GM19395 (cell line): Measurements from ENCODE around the gene DNASE2.
"Not testable (repeated sequence)": the region's sequence is repeated elsewhere in the genome, so short reads cannot be mapped to it uniquely, and the experiment has no call there.

ENCODE experiments used
- ATAC-seq: cut with Tn5 transposase; IDR thresholded peaks from one replicate; pipeline ENCODE4 v1.9.1; 2021; ENCODE audit warnings: mild to moderate bottlenecking, moderate library complexity; ENCODE audit not compliant: unreplicated experiment

Gene DNASE2

DNA sequence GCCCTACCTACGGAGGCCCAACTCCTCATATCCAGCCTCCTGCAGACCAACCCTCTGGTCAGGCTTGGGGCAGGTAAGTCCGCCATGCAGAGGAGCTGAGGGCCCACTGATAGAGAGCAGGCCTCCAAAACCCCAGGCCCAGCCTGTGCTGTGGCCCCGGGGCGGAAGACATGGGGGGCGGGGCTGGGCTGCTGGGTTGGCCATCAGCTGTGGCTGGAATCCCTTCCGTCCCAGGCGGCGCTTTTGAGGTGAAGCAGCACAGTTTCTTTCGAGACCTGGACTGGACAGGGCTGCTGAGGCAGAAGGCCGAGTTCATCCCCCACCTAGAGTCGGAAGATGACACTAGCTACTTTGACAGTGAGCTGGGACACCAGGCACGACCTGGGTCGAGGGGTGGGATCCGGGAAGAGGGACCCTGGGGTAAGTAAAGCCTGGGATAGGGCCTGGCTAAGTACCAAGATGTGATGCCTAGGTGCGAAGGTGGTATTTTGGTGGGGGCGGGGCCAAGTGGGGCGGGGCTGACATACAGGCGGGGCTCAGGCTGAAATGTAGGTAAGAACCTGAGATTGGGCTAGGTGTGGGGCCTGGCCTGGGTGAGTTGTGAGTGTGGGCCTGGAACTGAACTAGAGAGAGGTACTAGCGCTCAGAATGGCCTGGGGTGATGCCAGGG lies 15.4 kb downstream of the DNASE2 start:
- no peak for ATAC-seq

DNA sequence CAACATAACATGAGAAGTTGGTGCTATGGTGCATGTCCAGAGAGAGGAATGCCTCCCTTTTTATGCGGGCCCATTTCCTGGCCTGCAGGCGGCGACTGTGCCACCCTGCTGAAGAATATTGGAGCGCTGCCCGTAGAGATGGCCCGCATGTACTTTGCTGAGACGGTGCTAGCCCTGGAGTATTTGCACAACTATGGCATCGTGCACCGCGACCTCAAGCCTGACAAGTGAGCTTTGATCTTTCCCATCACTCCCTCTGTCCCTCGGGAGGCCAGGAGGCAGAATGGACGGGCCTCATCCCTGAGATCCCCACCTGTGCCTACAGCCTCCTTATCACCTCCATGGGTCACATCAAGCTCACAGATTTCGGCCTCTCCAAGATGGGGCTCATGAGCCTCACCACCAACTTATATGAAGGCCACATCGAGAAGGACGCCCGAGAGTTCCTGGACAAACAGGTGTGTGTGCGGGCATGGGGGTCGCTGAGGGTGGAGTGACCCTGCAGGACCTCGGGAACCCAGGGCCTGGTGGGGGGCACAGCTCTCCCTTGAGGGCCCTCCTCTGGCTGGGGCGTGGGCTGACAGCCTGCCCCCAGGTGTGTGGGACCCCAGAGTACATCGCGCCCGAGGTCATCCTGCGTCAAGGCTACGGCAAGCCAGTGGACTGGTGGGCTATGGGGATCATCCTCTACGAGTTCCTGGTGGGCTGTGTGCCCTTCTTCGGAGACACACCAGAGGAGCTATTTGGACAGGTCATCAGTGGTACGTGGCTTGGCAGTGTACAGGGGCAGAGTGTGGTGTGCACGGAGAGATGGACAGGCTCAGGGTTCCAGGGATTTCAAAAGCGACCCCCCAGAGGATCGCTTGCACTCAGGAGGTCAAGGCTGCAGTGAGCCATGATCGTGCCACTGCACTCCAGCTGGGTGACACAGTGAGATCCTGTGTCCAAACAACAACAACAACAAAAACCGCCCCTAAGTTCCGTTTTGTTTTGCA lies 16.2 kb downstream of the DNASE2 start:
- ATAC-seq, result no peak

DNA sequence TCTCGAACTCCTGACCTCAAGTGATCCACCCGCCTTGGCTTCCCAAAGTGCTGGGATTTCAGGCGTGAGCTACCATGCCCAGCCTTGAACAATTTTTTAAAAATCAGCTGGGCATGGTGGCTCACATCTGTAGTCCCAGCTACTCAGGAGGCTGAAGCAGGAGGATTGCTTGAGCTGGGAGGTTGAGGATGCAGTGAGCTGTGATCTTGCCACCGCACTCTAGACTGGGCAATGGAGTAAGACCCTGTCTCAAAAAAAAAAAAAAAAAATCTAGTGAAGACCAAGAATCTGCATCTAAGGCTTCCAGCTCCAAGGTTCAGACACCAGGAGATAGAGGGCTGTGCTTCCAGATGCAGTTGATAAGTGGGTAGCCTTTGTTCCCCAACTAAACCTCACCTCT lies 17.1 kb downstream of the DNASE2 start:
- no peak for ATAC-seq

DNA sequence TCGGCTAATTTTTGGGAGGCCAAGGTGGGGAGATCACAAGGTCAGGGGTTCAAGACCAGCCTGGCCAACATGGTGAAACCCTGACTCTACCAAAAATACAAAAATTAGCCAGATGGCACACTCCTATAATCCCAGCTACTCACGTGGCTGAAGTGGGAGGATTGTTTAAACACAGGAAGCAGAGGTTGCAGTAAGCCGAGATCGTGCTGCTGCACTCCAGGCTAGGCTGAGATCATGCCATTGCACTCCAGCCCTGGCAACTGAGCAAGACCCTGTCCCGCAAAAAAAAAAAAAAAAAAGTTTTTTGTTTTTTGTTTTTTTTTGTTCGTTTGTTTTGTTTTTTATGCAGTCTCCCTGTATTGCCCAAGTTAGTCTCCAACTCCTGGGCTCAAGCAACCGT lies 21.7 kb downstream of the DNASE2 start:
- ATAC-seq, result no peak

DNA sequence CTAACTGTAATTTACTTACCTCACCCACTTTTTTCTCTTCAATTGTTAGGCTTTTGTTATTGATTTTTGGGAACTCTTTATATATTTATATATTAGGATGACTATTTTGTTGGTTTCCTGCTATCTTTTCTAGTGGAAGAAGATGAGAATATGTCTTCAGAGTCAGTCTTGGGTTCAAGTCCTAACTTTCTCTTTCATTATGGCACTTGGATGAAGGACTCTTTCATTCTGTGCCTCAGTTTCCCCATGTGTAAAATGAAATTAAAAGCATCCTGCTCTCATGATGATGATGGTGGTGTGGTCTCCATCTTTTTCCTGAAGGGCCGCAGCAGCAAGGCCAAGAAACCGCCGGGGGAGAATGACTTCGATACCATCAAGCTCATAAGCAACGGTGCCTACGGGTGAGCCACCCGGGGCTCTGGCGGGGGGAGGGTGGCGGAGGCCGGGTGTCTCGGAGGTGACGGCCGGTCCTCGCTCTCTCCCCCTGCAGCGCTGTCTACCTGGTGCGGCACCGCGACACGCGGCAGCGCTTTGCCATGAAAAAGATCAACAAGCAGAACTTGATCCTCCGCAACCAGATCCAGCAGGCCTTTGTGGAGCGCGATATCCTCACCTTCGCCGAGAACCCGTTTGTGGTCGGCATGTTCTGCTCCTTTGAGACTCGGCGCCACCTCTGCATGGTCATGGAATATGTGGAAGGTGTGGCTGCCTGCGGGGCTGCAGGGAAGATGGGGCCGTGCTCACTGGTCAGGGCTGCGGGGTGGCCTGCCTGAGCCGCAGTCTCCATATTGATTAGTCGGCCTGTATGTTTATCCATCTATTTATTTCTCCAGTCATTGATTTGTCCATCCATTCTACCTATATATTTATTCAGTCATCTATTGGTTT lies 23.0 kb downstream of the DNASE2 start:
- ATAC-seq, result no peak

DNA sequence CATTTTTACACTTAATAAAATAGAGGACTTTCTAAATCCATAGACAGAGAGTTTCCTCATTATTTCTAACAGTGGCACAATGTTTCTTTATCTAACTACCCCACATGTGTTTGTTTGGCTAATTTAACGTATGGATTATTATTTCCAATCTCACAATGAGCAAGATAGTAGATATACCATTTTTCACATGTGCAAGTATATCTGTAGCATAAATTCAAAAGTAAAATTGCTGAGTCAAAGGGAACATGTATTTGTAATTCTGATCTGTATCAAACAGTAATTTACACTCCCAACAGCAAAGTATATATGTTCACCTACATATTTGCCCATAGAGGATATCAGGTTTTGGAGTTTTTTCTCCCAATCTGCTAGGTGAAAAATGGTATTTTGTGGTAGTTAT lies 24.6 kb downstream of the DNASE2 start:
- no peak for ATAC-seq

DNA sequence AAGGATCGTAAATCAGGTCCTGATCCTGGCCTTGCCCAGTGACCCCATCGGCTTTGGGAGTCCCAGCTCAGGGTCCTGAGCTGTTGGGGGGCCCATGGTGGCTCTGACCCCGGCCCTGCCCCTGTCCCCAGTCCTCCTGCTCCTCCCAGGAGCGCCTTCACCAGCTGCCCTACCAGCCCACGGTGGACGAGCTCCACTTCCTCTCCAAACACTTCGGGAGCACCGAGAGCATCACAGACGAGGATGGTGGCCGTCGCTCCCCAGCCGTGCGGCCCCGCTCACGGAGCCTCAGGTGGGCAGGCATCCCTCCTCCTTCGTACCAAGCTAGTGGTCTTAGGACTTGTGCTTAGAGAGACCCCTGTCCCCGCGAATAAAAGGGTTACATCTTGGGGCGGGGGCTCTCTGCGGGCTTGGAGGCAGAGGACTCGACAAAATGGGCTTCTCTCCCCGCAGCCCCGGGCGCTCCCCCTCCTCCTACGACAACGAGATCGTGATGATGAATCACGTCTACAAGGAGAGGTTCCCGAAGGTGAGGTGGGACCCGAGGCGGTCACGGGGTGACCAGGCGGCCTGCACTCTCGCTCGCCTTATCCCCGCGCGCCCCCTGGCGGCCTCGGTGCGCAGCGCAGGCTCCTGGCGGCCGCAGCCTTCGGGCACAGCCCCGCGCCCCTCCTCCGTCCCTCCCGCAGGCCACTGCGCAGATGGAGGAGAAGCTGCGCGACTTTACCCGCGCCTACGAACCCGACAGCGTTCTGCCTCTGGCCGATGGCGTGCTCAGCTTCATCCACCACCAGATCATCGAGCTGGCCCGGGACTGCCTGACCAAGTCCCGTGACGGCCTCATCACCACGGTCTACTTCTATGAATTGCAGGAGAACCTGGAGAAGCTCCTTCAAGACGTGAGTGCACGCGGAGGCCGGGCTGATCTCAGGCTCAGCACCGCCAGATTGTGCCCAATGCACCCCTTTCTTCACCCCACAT lies 33.8 kb downstream of the DNASE2 start:
- peak; percentile 47 for ATAC-seq

DNA sequence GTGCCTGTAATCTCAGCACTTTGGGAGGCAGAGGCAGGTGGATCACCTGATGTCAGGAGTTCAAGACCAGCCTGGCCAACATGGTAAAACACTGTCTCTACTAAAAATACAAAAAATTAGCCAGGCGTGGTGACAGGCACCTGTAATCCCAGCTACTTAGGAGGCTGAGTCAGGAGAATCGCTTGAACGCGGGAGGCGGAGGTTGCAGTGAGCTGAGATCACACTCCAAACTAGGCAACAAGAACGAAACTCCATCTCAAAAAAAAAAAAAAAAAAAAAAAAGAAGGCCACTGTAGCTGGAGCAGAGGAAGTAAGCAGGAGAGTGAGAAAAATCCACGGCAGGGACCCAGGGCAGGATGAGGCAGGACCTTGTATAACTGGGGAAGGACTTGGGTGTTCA lies 34.6 kb downstream of the DNASE2 start:
- not testable (repeated sequence) for ATAC-seq

DNA sequence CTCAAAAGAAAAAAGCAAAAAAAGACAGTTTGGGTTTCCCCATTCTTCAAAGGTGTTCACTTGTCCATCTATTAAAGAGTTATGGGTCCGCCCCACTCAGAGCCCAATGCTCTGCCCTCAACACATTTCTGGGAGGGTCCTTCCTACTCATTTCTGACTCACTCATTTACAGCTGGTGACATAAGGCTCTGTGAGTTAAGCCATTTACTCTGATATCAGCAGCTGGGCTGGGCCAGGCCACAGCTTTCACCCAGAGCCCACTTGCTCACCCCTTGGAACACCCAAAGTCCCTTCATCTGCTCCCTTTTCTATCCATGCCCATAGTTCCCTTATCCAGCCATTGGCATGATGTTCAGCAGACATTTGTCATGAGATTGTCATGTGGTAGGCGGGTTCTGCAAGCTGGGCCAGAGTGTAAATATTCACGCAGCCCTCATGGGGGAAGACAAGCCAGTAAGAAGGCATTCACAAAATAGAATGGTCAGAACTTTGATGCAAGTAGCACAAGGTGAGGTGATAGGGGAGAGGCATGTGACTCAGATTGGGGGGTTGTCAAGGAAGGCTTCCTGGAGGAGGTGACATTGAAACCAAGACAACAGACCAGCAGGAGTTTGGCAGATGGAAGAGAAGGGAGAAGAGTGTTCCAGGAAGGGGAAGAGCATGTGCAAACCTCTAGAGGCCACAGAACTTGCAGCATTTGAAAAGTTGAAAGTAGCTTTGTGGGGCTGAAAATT lies 37.1 kb downstream of the DNASE2 start:
- ATAC-seq, result no peak

DNA sequence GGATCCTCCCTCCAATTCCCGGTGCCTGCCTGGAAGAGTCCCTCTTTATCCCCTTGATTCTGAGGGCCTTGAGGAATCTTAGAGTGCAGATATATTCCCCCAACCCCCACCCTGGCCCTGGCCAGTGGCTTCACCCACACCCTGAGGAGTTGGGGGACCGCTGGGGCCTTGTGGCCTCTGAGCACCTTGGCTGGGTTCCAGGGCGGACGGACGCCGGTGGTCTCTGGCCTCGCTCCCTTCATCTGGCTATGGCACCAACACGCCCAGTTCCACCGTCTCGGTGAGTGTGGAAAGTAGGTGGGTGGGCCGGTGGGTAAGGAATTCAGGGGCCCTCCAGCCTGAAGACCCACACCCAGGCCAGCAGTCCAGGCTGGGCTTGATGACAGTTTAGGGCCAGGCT lies 37.9 kb downstream of the DNASE2 start:
- ATAC-seq, result no peak

DNA sequence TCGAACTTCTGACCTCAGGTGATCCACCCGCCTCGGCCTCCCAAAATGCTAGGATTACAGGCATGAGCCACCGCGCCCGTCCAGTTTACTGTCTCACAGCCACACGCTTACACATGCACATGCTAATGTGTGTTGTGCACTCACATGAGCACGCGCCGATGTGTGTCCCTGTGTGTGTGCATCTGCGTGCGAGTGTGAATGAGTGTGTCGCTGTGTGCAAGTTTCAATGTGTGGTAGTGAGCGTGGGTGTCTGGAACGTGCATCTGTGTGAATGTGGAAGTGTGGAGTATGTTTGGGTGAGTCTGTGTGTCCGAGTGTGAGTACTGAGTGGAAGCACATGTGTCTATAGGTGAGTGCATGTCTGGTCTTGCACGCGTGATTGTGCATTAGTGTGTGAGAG lies 38.7 kb downstream of the DNASE2 start:
- ATAC-seq, result no peak

DNA sequence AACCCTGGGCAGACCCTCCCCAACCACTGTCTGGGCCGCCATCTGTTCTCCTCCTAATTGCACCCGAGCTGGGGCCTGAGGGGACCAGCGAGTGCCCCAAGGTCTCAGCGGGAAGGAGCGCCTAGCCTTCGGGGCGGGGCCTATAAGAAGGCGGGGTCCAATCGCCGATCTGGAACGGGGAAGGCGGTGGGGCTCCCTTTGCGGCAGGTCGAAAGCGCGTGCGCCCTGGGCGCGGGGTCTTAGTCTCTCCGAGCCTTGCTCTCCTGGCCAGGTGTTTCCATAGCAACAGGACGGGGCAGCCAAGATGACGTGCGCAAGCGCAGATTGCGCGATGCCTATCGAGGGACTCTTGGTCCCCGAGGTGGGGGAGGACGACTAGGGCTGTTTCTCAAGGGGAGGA lies 40.2 kb downstream of the DNASE2 start:
- ATAC-seq, result no peak

DNA sequence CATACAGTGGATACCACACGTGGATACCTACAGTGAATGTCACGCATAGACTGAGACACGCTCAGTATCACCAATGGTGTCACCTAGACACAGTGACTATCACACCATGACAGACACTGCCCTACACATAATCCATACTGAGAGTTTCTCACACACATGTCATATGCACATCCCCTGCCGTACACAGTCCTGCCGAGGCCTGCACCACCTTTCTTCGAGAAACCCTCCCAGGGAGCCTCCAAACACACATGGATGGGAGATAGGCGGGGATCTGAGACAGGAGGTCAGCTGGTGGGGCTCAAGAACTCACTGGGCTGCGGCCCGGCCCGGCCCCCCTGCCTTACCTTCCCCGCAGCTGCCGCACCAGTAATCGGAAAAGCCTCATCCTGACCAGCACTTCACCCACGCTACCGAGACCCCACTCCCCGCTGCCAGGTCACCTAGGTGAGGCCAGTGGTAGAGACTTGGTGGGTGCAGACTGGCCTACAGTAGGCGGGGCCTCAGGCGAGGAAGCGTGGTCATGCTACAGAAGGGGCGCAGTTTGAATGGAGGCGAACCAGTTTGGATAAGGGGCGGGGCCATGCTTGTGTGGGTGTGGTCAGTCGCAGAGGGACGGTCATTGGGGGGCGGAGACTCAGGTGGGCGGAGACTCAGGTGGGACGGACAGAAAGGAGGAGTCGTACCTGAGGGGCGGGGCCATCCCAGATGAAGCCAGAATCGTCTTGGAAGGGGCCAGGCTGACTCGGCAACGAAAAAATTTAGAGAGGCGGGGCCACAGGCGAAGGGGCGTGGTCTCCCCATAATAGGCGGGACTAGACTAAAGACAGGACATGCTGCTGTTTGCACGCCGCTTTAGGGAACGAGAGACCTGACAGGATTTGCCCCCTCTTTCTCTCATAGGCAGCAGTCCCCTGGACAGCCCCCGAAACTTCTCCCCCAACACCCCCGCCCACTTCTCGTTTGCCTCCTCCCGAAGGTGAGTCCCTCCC lies 40.9 kb downstream of the DNASE2 start:
- no peak for ATAC-seq

DNA sequence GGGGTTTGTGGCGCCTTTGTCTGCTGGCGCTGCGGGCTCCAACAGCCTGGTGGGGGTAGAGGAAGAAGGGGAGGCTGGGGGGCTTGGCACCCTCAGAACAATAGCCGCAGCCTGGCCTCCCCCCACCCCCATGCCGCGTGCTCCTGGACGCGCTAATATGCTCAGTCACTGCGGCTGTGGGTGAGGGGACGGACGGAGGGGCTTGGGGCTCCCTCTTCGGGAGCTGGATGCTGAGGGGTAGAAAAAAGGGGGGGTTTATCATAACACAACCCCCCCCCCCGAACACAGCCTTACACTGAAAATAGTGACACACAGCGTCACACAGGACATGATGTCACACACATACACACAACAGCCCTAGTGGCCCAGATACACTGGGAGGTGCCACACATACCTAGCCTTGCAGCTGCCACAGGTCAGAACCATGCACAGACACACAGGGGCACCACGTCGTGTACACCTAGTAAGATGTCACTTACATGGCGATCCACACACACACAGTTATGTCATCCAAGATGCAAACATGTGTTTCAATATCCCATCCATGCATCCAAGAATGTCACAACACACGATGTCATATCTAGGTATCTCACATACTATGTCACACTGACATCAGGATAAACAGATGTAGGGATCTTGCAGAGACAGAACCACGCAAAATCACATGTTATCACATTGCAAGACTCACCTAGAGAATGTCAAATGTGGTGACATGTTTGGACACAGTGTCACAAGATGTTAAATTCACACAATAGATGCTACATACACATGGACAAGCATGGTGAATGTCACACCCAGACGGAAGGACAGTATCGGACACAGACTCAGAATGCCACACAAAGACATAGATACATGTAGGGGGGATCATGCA lies 42.1 kb downstream of the DNASE2 start:
- ATAC-seq, result no peak

DNA sequence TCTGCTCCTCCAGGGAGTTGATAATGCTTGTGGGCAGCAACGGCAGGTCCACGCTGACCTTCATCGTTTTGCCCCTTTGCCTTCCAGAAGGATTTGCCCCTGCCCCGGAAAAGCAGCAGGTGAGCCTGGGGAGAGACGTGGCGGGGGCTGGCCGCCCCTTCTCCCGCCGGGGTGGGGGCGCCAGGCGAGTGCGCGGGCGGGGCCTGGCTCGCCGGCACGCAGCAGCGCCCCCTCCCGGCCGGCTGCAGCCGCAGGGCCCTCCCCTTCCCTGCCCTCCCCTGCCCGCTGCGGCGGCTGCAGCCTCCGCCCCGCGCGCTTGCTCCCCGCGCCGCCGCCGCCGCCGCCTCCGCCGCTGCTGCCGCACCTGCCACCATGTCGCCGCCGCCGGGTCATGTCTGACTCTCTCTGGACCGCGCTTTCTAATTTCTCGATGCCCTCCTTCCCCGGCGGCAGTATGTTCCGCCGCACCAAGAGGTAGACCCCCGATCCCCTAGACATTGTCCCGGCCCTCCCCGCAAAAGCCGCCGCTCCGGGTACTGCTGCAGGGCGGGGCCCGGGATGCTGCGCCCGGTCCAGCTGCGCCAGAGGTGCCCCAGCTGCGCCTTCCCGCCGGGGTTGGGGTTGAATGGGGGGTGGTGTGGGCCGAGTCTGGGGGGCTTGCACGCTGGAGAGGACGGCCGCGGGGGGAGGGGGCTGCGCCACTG lies 42.9 kb downstream of the DNASE2 start, which contains the start of gene MAST1:
MAST1 (plus strand) TSS at position 334 of the 704 bp plus-strand sequence; CDS start at position 392, 58 bp downstream.
- ATAC-seq, result no peak

DNA sequence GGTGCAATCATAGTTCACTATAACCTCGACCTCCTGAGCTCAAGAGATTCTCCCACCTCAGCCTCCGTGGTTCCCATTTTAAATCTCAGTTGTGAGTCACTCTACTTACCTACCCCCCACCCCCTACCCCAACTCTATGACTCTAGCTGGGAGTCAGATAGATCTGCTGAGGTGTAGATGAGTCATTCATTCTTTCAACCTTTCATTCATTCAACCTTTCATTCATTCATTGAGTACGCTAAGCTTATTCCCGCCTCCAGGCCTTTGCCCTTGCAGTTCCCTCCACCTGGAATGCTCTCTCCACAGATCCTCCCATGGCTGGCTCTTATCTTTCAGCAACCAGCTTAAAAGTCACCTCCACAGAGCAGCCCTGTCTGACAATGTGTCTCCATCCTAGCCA lies 44.0 kb downstream of the DNASE2 start:
- no peak for ATAC-seq

DNA sequence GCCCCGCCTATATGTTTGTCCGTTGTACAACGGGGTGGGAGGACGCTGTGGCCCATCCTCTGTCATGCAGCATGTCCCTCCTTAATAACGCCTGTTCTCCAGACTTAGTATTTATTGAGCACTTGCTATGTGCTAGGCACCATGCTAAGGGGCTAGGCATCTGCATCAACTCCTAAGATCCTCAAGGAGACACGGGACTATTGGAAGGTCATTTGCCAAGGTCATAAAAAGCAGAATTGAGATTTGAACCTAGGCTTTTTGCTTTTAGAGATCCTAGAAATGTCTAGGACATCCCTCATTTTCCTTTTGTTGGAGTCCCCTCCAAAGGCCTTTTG lies 44.8 kb downstream of the DNASE2 start:
- no peak for ATAC-seq
